Transverse colon (tissue), 4 donors: Measurements from ENCODE around the gene PRPF6.

Experiments
- CTCF ChIP-seq, 5 experiments: fragments of 200-600 bp in 3 of 5; fragments of 450-650 bp in 2 of 5; sonication (generic) in 3 of 5; IDR thresholded peaks; 1 replicate in 2 of 5; 2 replicates in 3 of 5; pipeline ENCODE4 v1.5.1; 2016 to 2017; ENCODE audit warnings: antibody characterized with exemption in 5 of 5, inconsistent platforms in 3 of 5, mild to moderate bottlenecking in 2 of 5, moderate library complexity in 1 of 5
- EP300 ChIP-seq: sonication (generic); formaldehyde crosslinking; IDR thresholded peaks from one replicate; pipeline ENCODE4 v1.6.1; 2017; ENCODE audit warnings: antibody characterized with exemption, low read depth
- POLR2AphosphoS5 ChIP-seq, 3 donors: sonication (generic); formaldehyde crosslinking; IDR thresholded peaks; one replicate each; pipeline ENCODE4 v1.6.1; 2016; ENCODE audit warnings: antibody characterized with exemption in 3 of 3

GRCh38 chr20:63933646-63934045, 47.3 kb upstream of the PRPF6 start:
- TF ChIP-seq CTCF (IDR thresholded peaks at IDR 0.05) (no peak), EP300 (no peak), POLR2AphosphoS5 (IDR thresholded peaks at IDR 0.05) (no peak)
